ENCODE measurements around the gene MRPL9.

MRPL9 gene

GRCh38 chr1:151809290-151809984 lies 46.1 kb upstream of the MRPL9 start:
- Histone ChIP-seq H4K8ac (ENCODE audit: low read length) (no peak overlapping the region), H3K9ac (ENCODE audit: low read length) (no peak overlapping the region), H3K4ac (ENCODE audit: low read depth in 1 of 2, low read length in 2 of 2) (no peak overlapping the region), H3K27ac (ENCODE audit: low read length, poor library complexity, severe bottlenecking) (no peak overlapping the region), H2BK120ac (ENCODE audit: low read depth, low read length) (no peak overlapping the region), H3K9me3 (ENCODE audit: control insufficient read depth, low read length) (no peaks in the 10 kb centered on the region), H2BK5ac (ENCODE audit: low read depth, low read length, poor library complexity, severe bottlenecking) (no peak overlapping the region), H3K27me3 (ENCODE audit: control insufficient read depth in 1 of 2, insufficient read depth in 1 of 2, low read length in 2 of 2) (peaks cover 58 to 72% of the 10 kb centered on the region in 2 experiments), H3K18ac (ENCODE audit: low read depth in 1 of 2, low read length in 2 of 2) (no peak overlapping the region), H3K23ac (ENCODE audit: low read length in 2 of 2) (no peak overlapping the region), H3K36me3 (ENCODE audit: control insufficient read depth in 1 of 2, insufficient read depth in 2 of 2, low read depth in 1 of 2, low read length in 2 of 2) (no peaks in the 10 kb centered on the region), H3K4me3 (ENCODE audit: insufficient read depth in 1 of 2, low read depth in 1 of 2, low read length in 2 of 2) (no peak overlapping the region), H3K4me1 (ENCODE audit: control insufficient read depth, insufficient read depth, low read depth, low read length) (no peaks in the 10 kb centered on the region), H4K91ac (ENCODE audit: low read length) (no peak overlapping the region), H3K4me2 (ENCODE audit: low read length, poor library complexity, severe bottlenecking) (no peak overlapping the region), H2AFZ (ENCODE audit: low read depth, low read length) (no peak overlapping the region), H3K79me1 (replicated peaks; ENCODE audit: low read length, poor library complexity, severe bottlenecking) (no peaks in the 10 kb centered on the region), H2BK12ac (ENCODE audit: low read length in 2 of 2) (no peak overlapping the region), H2BK15ac (ENCODE audit: low read depth, poor library complexity, severe bottlenecking) (no peak overlapping the region), H2AK5ac (ENCODE audit: low read length, severe bottlenecking) (no peak overlapping the region), H3K14ac (ENCODE audit: low read length in 2 of 2) (no peak overlapping the region)
- WGBS, result 82% methylated on average over 8 of the region's 8 CpGs
- no peak for DNase-seq

- Histone ChIP-seq H2AFZ (ENCODE audit: low read depth, low read length) (no peak overlapping the region), H3K4ac (ENCODE audit: low read depth in 1 of 2, low read length in 2 of 2) (no peak overlapping the region), H3K4me1 (ENCODE audit: control insufficient read depth, insufficient read depth, low read depth, low read length) (no peaks in the 10 kb centered on the region), H2BK5ac (ENCODE audit: low read depth, low read length, poor library complexity, severe bottlenecking) (no peak overlapping the region), H3K23ac (ENCODE audit: low read length in 2 of 2) (no peak overlapping the region), H3K18ac (ENCODE audit: low read depth in 1 of 2, low read length in 2 of 2) (no peak overlapping the region), H3K14ac (ENCODE audit: low read length in 2 of 2) (no peak overlapping the region), H3K4me3 (ENCODE audit: insufficient read depth in 1 of 2, low read depth in 1 of 2, low read length in 2 of 2) (no peak overlapping the region), H3K27me3 (ENCODE audit: control insufficient read depth in 1 of 2, insufficient read depth in 1 of 2, low read length in 2 of 2) (peaks cover 61 to 73% of the 10 kb centered on the region in 2 experiments), H3K27ac (ENCODE audit: low read length, poor library complexity, severe bottlenecking) (no peak overlapping the region), H3K36me3 (ENCODE audit: control insufficient read depth in 1 of 2, insufficient read depth in 2 of 2, low read depth in 1 of 2, low read length in 2 of 2) (no peaks in the 10 kb centered on the region), H2BK15ac (ENCODE audit: low read depth, poor library complexity, severe bottlenecking) (no peak overlapping the region), H2BK120ac (ENCODE audit: low read depth, low read length) (no peak overlapping the region), H4K8ac (ENCODE audit: low read length) (no peak overlapping the region), H2AK5ac (ENCODE audit: low read length, severe bottlenecking) (no peak overlapping the region), H3K79me1 (replicated peaks; ENCODE audit: low read length, poor library complexity, severe bottlenecking) (no peaks in the 10 kb centered on the region), H3K9me3 (ENCODE audit: control insufficient read depth, low read length) (no peaks in the 10 kb centered on the region), H3K9ac (ENCODE audit: low read length) (no peak overlapping the region), H2BK12ac (ENCODE audit: low read length in 2 of 2) (no peak overlapping the region), H3K4me2 (ENCODE audit: low read length, poor library complexity, severe bottlenecking) (no peak overlapping the region), H4K91ac (ENCODE audit: low read length) (no peak overlapping the region)
- 86% methylated on average over 1 of the region's 1 CpG for WGBS
- DNase-seq, result no peak
These were observed 44.5 kb upstream of the MRPL9 start for GRCh38 chr1:151807766-151808165.

- Histone ChIP-seq H2BK5ac (ENCODE audit: low read depth, low read length, poor library complexity, severe bottlenecking) (no peak overlapping the region), H4K91ac (ENCODE audit: low read length) (no peak overlapping the region), H3K4me1 (ENCODE audit: control insufficient read depth, insufficient read depth, low read depth, low read length) (no peaks in the 10 kb centered on the region), H3K4ac (ENCODE audit: low read depth in 1 of 2, low read length in 2 of 2) (no peak overlapping the region), H3K36me3 (ENCODE audit: control insufficient read depth in 1 of 2, insufficient read depth in 2 of 2, low read depth in 1 of 2, low read length in 2 of 2) (no peaks in the 10 kb centered on the region), H3K9me3 (ENCODE audit: control insufficient read depth, low read length) (no peaks in the 10 kb centered on the region), H2BK120ac (ENCODE audit: low read depth, low read length) (no peak overlapping the region), H4K8ac (ENCODE audit: low read length) (no peak overlapping the region), H2AK5ac (ENCODE audit: low read length, severe bottlenecking) (no peak overlapping the region), H3K4me2 (ENCODE audit: low read length, poor library complexity, severe bottlenecking) (no peak overlapping the region), H3K27ac (ENCODE audit: low read length, poor library complexity, severe bottlenecking) (no peak overlapping the region), H3K14ac (ENCODE audit: low read length in 2 of 2) (no peak overlapping the region), H2AFZ (ENCODE audit: low read depth, low read length) (no peak overlapping the region), H2BK12ac (ENCODE audit: low read length in 2 of 2) (no peak overlapping the region), H2BK15ac (ENCODE audit: low read depth, poor library complexity, severe bottlenecking) (no peak overlapping the region), H3K4me3 (ENCODE audit: insufficient read depth in 1 of 2, low read depth in 1 of 2, low read length in 2 of 2) (no peak overlapping the region), H3K79me1 (replicated peaks; ENCODE audit: low read length, poor library complexity, severe bottlenecking) (no peaks in the 10 kb centered on the region), H3K23ac (ENCODE audit: low read length in 2 of 2) (no peak overlapping the region), H3K27me3 (ENCODE audit: control insufficient read depth in 1 of 2, insufficient read depth in 1 of 2, low read length in 2 of 2) (peaks cover 66 to 75% of the 10 kb centered on the region in 2 experiments), H3K18ac (ENCODE audit: low read depth in 1 of 2, low read length in 2 of 2) (no peak overlapping the region), H3K9ac (ENCODE audit: low read length) (no peak overlapping the region)
- DNase-seq, result no peak
- WGBS, result 85% methylated on average over 5 of the region's 5 CpGs
These were observed 43.8 kb upstream of the MRPL9 start for GRCh38 chr1:151807131-151807530.

- H3K4me1 ChIP-seq (ENCODE audit: control insufficient read depth, insufficient read depth, low read depth, low read length), result no peaks in the 10 kb centered on the region
- no peak overlapping the region for H2BK15ac ChIP-seq (ENCODE audit: low read depth, poor library complexity, severe bottlenecking)
- no peak overlapping the region for H2BK120ac ChIP-seq (ENCODE audit: low read depth, low read length)
- no peak overlapping the region for H2AK5ac ChIP-seq (ENCODE audit: low read length, severe bottlenecking)
- H4K8ac ChIP-seq (ENCODE audit: low read length), result no peak overlapping the region
- H3K23ac ChIP-seq (ENCODE audit: low read length in 2 of 2), result no peak overlapping the region
- H2BK12ac ChIP-seq (ENCODE audit: low read length in 2 of 2), result no peak overlapping the region
- H3K36me3 ChIP-seq (ENCODE audit: control insufficient read depth in 1 of 2, insufficient read depth in 2 of 2, low read depth in 1 of 2, low read length in 2 of 2), result no peaks in the 10 kb centered on the region
- no peak overlapping the region for H3K4me3 ChIP-seq (ENCODE audit: insufficient read depth in 1 of 2, low read depth in 1 of 2, low read length in 2 of 2)
- H3K18ac ChIP-seq (ENCODE audit: low read depth in 1 of 2, low read length in 2 of 2), result no peak overlapping the region
- H3K4ac ChIP-seq (ENCODE audit: low read depth in 1 of 2, low read length in 2 of 2), result no peak overlapping the region
- no peaks in the 10 kb centered on the region for H3K9me3 ChIP-seq (ENCODE audit: control insufficient read depth, low read length)
- peaks cover 76 to 83% of the 10 kb centered on the region in 2 experiments for H3K27me3 ChIP-seq (ENCODE audit: control insufficient read depth in 1 of 2, insufficient read depth in 1 of 2, low read length in 2 of 2)
- H2BK5ac ChIP-seq (ENCODE audit: low read depth, low read length, poor library complexity, severe bottlenecking), result no peak overlapping the region
- 90% methylated on average over 6 of the region's 7 CpGs for WGBS
- no peak overlapping the region for H3K14ac ChIP-seq (ENCODE audit: low read length in 2 of 2)
- no peaks in the 10 kb centered on the region for H3K79me1 ChIP-seq (replicated peaks; ENCODE audit: low read length, poor library complexity, severe bottlenecking)
- no peak overlapping the region for H4K91ac ChIP-seq (ENCODE audit: low read length)
- H3K4me2 ChIP-seq (ENCODE audit: low read length, poor library complexity, severe bottlenecking), result no peak overlapping the region
- DNase-seq, result no peak
- no peak overlapping the region for H2AFZ ChIP-seq (ENCODE audit: low read depth, low read length)
- H3K9ac ChIP-seq (ENCODE audit: low read length), result no peak overlapping the region
- no peak overlapping the region for H3K27ac ChIP-seq (ENCODE audit: low read length, poor library complexity, severe bottlenecking)
These were observed 42.9 kb upstream of the MRPL9 start for GRCh38 chr1:151806170-151806569.
